DMS79 treated with DMSO at 0.1 percent for 48 hours (cell line): ENCODE data around the gene WDTC1.
"Not testable (repeated sequence)": the region's sequence is repeated elsewhere in the genome, so short reads cannot be mapped to it uniquely, and the experiment has no call there.

Experiments
- DNase-seq: peaks from one replicate; lab custom pipeline; 2025; lab: John Stamatoyannopoulos, UW

Gene WDTC1

GRCh38 chr1:27246194-27246593 is 11.8 kb downstream of the WDTC1 start:
- no peak for DNase-seq

GRCh38 chr1:27253596-27253995 is 19.2 kb downstream of the WDTC1 start:
- no peak for DNase-seq

- no peak for DNase-seq
Observed at GRCh38 chr1:27255136-27255535, 20.7 kb downstream of the WDTC1 start.

- DNase-seq: no peak
Observed at GRCh38 chr1:27257155-27257554, 22.7 kb downstream of the WDTC1 start.

GRCh38 chr1:27258598-27258997 is 24.2 kb downstream of the WDTC1 start:
- DNase-seq: no peak

- DNase-seq: no peak
Observed at GRCh38 chr1:27267153-27267552, 32.7 kb downstream of the WDTC1 start.

- DNase-seq: no peak
Observed at GRCh38 chr1:27269276-27269675, 34.8 kb downstream of the WDTC1 start.

GRCh38 chr1:27274204-27274603 is 39.8 kb downstream of the WDTC1 start:
- no peak for DNase-seq

GRCh38 chr1:27275696-27276095 is 41.3 kb downstream of the WDTC1 start:
- DNase-seq: no peak

- peak; percentile 84 for DNase-seq
Observed at GRCh38 chr1:27284425-27285273, 50.2 kb downstream of the WDTC1 start.

GRCh38 chr1:27285274-27285660 is 50.8 kb downstream of the WDTC1 start:
- no peak for DNase-seq

GRCh38 chr1:27285821-27286220 is 51.4 kb downstream of the WDTC1 start:
- DNase-seq: not testable (repeated sequence)

- not testable (repeated sequence) for DNase-seq
Observed at GRCh38 chr1:27289125-27289524, 54.7 kb downstream of the WDTC1 start.

- no peak for DNase-seq
Observed at GRCh38 chr1:27290581-27290980, 56.1 kb downstream of the WDTC1 start.

- no peak for DNase-seq
Observed at GRCh38 chr1:27292106-27292505, 57.7 kb downstream of the WDTC1 start.

GRCh38 chr1:27293915-27294314 is 59.5 kb downstream of the WDTC1 start:
- no peak for DNase-seq

- peak; percentile 62 for DNase-seq
Observed at GRCh38 chr1:27296773-27297291, 62.4 kb downstream of the WDTC1 start.

GRCh38 chr1:27297903-27298302 is 63.5 kb downstream of the WDTC1 start:
- DNase-seq: no peak

GRCh38 chr1:27298632-27299384 is 64.4 kb downstream of the WDTC1 start:
- DNase-seq: no peak

GRCh38 chr1:27299385-27300271 is 65.2 kb downstream of the WDTC1 start:
- DNase-seq: peak; percentile 61

- DNase-seq: peak; percentile 95
Observed at GRCh38 chr1:27300341-27301051, 66.1 kb downstream of the WDTC1 start.
